ENCODE measurements around the gene LRRC10B.

Gene LRRC10B

DNA sequence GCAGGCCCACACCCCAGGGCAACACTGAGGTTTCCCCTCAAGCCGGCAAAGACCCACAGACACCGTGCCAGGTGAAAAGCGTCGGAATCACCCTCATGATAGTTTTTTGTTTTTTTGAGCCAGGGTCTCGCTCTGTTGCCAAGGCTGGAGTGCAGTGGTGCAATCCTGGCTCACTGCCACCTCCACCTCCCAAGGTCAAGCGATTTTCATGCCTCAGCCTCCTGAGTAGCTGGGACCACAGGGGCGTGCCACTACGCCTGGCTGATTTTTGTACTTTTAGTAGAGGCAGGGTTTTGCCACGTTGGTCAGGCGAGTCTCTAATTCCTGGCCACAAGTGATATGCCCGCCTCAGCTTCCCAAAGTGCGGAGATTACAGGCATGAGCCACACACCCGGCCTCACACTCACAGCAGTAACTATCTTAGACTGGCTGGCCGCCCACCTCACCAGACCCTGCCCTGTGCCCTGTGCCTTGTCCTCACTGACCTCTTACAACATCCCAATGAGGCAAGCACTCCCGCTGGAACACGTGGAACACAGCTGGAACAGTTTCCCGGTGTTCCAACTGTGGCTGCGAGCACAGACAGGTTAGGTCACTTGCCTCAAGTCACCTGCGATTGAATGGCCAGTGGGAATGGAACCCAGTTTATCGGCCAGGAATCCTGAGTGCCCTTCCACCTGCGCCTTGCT is 21.1 kb downstream of the LRRC10B start:
- Histone ChIP-seq H3K27me3 (ENCODE audit: control insufficient read depth, insufficient read depth, low read length) (peaks cover 23% of the 10 kb centered on the region), H3K4me1 (ENCODE audit: control insufficient read depth, insufficient read depth, low read length) (peaks cover 44% of the 10 kb centered on the region), H3K4me3 (ENCODE audit: low read length) (no peak overlapping the region), H3K9me3 (ENCODE audit: control insufficient read depth, low read length) (no peaks in the 10 kb centered on the region), H3K36me3 (ENCODE audit: control insufficient read depth, insufficient read depth, low read length) (no peaks in the 10 kb centered on the region), H3K9ac (ENCODE audit: low read length) (no peak overlapping the region)

DNA sequence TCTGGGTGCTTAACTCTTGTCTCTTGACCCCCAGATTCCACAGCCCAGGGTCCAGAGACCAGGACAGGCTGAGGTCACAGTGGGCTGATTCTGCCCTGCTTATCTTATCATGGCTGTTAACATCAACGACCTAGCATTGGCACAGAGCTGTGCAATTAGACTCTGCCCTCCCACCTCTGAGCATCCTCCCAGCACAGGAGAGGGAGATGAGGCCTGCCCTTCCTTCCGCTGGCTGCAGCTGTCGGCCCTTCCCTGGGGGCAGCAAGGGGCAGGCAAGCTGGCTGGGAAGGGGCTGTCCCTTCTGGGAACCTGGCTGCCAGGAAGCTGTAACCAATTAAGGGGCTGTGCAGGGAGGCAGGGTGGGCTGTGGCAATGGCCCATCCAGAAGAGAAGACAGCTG is 22.5 kb downstream of the LRRC10B start:
- Histone ChIP-seq H3K4me1 (ENCODE audit: control insufficient read depth, insufficient read depth, low read length) (peaks cover 54% of the 10 kb centered on the region), H3K36me3 (ENCODE audit: control insufficient read depth, insufficient read depth, low read length) (no peaks in the 10 kb centered on the region), H3K9ac (ENCODE audit: low read length) (no peak overlapping the region), H3K4me3 (ENCODE audit: low read length) (no peak overlapping the region), H3K27me3 (ENCODE audit: control insufficient read depth, insufficient read depth, low read length) (peaks cover 21% of the 10 kb centered on the region), H3K9me3 (ENCODE audit: control insufficient read depth, low read length) (no peaks in the 10 kb centered on the region)

DNA sequence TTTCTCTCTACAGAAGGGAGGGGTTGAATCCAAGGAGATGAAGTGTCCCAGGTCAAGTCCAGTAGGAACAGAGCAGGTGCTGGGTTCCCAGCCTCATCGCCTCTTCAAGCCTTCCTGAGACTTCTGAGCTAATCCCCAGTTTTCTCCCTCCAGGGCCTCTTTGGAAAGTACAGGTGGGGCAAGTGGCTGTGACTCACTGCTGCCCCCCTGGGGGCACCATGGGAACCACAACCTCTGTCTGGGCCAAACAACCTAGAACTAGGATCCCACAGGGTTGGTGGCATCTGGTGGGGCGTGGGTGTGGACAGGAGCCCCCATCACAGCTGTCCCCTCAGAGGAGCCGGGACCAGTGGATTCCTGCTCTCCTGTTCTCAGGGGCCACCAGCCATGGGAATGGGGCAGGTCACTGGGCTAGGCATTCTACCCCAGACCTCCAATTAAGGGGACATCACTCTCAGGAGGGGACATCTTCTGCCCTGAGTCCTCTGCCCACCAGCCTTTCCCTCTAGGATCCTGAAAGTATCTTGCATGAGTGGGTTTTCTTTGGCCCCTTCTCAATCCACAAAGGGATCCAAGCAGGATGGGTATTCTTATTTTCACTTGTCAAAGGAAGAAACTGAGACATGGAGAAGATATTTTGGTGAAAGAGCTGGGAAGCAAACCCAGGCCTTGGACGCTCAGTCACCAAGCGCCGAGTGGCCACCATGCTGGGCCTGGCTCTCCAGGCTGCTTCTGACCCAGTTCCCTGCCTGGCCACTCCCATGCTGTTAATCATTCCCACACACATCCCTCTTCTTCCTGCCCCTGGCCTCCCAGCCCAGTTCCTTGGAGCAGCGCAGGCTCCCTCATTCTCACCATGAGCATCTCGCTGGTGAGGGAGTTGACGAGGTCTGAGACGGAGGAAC is 23.8 kb downstream of the LRRC10B start:
- Histone ChIP-seq H3K4me1 (ENCODE audit: control insufficient read depth, insufficient read depth, low read length) (peaks cover 48% of the 10 kb centered on the region), H3K36me3 (ENCODE audit: control insufficient read depth, insufficient read depth, low read length) (no peaks in the 10 kb centered on the region), H3K9ac (ENCODE audit: low read length) (no peak overlapping the region), H3K4me3 (ENCODE audit: low read length) (no peak overlapping the region), H3K27me3 (ENCODE audit: control insufficient read depth, insufficient read depth, low read length) (peaks cover 9% of the 10 kb centered on the region), H3K9me3 (ENCODE audit: control insufficient read depth, low read length) (no peaks in the 10 kb centered on the region)

DNA sequence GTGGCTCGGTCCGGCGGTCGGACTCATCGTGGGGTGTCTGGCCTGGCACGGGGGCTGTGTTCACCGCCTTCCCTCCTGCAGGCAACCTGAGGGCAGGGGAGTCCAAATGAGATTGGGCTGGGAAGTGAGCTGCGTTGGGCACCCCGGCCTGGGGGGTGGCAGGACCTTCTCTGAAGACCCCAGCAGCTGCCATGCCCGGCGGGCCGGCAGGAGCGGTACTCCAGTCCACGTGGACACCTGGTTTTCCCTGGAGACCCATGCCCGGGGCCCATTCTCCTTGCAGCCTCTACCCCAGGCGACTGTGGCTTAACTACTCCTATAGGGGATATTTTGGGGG is 24.5 kb downstream of the LRRC10B start:
- peaks cover 6% of the 10 kb centered on the region for H3K27me3 ChIP-seq (ENCODE audit: control insufficient read depth, insufficient read depth, low read length)
- no peaks in the 10 kb centered on the region for H3K9me3 ChIP-seq (ENCODE audit: control insufficient read depth, low read length)
- no peak overlapping the region for H3K4me3 ChIP-seq (ENCODE audit: low read length)
- H3K36me3 ChIP-seq (ENCODE audit: control insufficient read depth, insufficient read depth, low read length), result no peaks in the 10 kb centered on the region
- H3K9ac ChIP-seq (ENCODE audit: low read length), result no peak overlapping the region
- peaks cover 50% of the 10 kb centered on the region for H3K4me1 ChIP-seq (ENCODE audit: control insufficient read depth, insufficient read depth, low read length)

DNA sequence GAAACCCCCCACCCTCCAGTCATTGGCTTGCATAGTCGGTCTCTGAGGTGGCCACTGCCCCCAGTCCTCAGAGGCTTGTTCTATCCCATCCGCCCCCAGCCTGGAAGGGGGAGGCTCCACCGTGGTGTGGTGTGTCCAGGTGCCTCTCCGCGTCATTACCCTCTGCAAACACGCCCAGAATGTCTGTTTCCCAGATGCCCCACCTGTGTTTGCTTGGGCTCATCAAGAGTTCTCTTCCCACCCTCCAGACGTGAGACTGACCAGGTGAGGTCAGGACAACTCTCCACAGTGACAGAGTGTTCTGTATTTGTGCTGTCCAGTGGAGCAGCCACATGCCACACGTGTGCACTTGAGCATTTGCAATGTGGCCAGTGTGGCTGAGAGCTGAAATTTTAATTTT is 24.9 kb downstream of the LRRC10B start:
- H3K36me3 ChIP-seq (ENCODE audit: control insufficient read depth, insufficient read depth, low read length), result no peaks in the 10 kb centered on the region
- peaks cover 53% of the 10 kb centered on the region for H3K4me1 ChIP-seq (ENCODE audit: control insufficient read depth, insufficient read depth, low read length)
- H3K9me3 ChIP-seq (ENCODE audit: control insufficient read depth, low read length), result no peaks in the 10 kb centered on the region
- peaks cover 6% of the 10 kb centered on the region for H3K27me3 ChIP-seq (ENCODE audit: control insufficient read depth, insufficient read depth, low read length)
- H3K9ac ChIP-seq (ENCODE audit: low read length), result no peak overlapping the region
- H3K4me3 ChIP-seq (ENCODE audit: low read length), result no peak overlapping the region

GRCh38 chr11:61534025-61534932 is 25.7 kb downstream of the LRRC10B start:
- Histone ChIP-seq H3K36me3 (ENCODE audit: control insufficient read depth, insufficient read depth, low read length) (no peaks in the 10 kb centered on the region), H3K4me3 (ENCODE audit: low read length) (no peak overlapping the region), H3K9ac (ENCODE audit: low read length) (peak overlapping the region; percentile 23), H3K27me3 (ENCODE audit: control insufficient read depth, insufficient read depth, low read length) (peaks cover 6% of the 10 kb centered on the region), H3K4me1 (ENCODE audit: control insufficient read depth, insufficient read depth, low read length) (peaks cover 53% of the 10 kb centered on the region), H3K9me3 (ENCODE audit: control insufficient read depth, low read length) (no peaks in the 10 kb centered on the region)

DNA sequence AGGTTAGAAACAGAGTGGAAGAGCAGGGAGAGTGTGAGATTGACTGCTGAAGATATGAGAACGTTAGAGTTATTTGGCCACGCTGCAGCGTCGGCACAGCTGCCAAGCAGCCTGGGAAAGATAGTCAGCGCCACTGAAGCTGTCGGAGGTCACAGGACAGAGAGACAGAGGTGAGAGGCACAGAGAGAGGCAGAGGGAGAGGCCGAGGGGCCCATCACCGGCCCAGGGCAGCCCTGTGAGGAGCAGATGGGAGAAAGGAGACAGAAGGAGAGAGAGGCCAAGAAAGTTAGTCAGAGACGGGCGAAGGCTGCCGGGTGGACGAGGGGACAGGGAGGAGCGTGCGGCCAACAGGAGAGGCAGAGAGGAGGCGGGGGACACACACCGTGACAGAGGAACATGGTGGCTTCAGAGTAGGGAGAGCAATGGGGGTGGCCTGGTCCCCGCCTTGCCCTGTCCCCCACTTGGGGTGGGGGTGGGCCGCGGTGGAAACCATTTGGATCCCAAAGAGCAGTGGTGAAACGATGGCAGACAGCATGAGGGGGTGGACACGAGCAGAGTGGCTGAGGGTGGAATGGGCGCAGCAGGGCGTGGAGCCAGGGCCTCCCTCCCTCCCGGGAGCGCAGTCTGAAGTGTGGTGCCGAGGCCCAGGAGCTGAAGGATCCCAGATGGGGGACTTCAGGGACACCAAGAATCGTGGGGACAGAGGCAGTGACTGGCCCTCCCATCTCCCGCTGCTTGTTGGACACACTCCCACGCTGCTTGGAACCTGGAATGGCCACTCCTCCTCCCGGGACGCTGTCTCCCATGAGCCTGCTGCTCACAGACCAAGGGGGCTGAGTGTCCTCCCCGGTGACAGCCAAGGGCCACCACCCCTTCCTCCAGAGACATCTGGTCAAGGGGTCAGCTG is 26.6 kb downstream of the LRRC10B start:
- Histone ChIP-seq H3K36me3 (ENCODE audit: control insufficient read depth, insufficient read depth, low read length) (no peaks in the 10 kb centered on the region), H3K9me3 (ENCODE audit: control insufficient read depth, low read length) (no peaks in the 10 kb centered on the region), H3K9ac (ENCODE audit: low read length) (peak overlapping the region; percentile 23), H3K4me3 (ENCODE audit: low read length) (no peak overlapping the region), H3K4me1 (ENCODE audit: control insufficient read depth, insufficient read depth, low read length) (peaks cover 53% of the 10 kb centered on the region), H3K27me3 (ENCODE audit: control insufficient read depth, insufficient read depth, low read length) (peaks cover 6% of the 10 kb centered on the region)

GRCh38 chr11:61535998-61536675 is 27.6 kb downstream of the LRRC10B start:
- H3K4me3 ChIP-seq (ENCODE audit: low read length), result no peak overlapping the region
- no peaks in the 10 kb centered on the region for H3K9me3 ChIP-seq (ENCODE audit: control insufficient read depth, low read length)
- no peaks in the 10 kb centered on the region for H3K36me3 ChIP-seq (ENCODE audit: control insufficient read depth, insufficient read depth, low read length)
- peaks cover 49% of the 10 kb centered on the region for H3K4me1 ChIP-seq (ENCODE audit: control insufficient read depth, insufficient read depth, low read length)
- H3K27me3 ChIP-seq (ENCODE audit: control insufficient read depth, insufficient read depth, low read length), result peaks cover 3% of the 10 kb centered on the region
- H3K9ac ChIP-seq (ENCODE audit: low read length), result peak overlapping the region; percentile 8

DNA sequence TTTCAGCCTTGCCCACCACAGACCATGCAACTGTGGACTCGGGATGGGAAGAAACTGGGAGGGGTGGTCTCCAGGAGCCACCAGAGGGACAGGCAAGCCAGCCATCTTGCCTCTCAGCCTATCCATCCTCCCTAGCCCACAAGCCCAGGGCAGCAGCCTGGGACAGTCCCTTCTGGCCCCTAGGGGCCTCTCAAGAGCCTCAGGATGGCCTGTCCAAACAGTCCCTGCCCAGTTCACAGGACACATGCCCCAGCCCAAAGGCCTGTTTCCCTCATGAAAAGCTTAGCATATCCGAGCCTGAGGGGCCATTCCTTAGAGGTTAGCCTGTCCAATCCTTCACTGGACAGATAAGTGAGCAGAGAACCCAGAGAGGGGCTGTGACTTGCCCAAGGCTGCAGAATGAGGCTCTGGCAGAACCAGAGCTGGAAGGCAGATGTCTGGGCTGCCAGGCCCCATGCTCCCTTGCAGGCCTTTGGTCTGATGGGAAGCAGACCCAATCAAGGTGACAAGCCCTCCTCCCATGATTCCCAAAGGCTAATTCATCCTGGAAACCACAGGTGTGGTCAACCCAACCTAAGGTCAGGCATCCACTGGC is 28.2 kb downstream of the LRRC10B start:
- no peaks in the 10 kb centered on the region for H3K36me3 ChIP-seq (ENCODE audit: control insufficient read depth, insufficient read depth, low read length)
- peaks cover 3% of the 10 kb centered on the region for H3K27me3 ChIP-seq (ENCODE audit: control insufficient read depth, insufficient read depth, low read length)
- H3K9me3 ChIP-seq (ENCODE audit: control insufficient read depth, low read length), result no peaks in the 10 kb centered on the region
- no peak overlapping the region for H3K4me3 ChIP-seq (ENCODE audit: low read length)
- H3K4me1 ChIP-seq (ENCODE audit: control insufficient read depth, insufficient read depth, low read length), result peaks cover 44% of the 10 kb centered on the region
- H3K9ac ChIP-seq (ENCODE audit: low read length), result no peak overlapping the region

GRCh38 chr11:61537326-61537725 is 28.8 kb downstream of the LRRC10B start:
- Histone ChIP-seq H3K4me1 (ENCODE audit: control insufficient read depth, insufficient read depth, low read length) (peaks cover 41% of the 10 kb centered on the region), H3K36me3 (ENCODE audit: control insufficient read depth, insufficient read depth, low read length) (no peaks in the 10 kb centered on the region), H3K4me3 (ENCODE audit: low read length) (no peak overlapping the region), H3K9me3 (ENCODE audit: control insufficient read depth, low read length) (no peaks in the 10 kb centered on the region), H3K27me3 (ENCODE audit: control insufficient read depth, insufficient read depth, low read length) (peaks cover 3% of the 10 kb centered on the region), H3K9ac (ENCODE audit: low read length) (no peak overlapping the region)
